HG03378 (cell line): Measurements from ENCODE around the gene SPATA6L.
"Not testable (repeated sequence)": the region's sequence is repeated elsewhere in the genome, so short reads cannot be mapped to it uniquely, and the experiment has no call there.

Source experiments
- ATAC-seq: cut with Tn5 transposase; IDR thresholded peaks from one replicate; pipeline ENCODE4 v1.9.1; 2021; ENCODE audit warnings: mild to moderate bottlenecking, moderate library complexity; ENCODE audit not compliant: unreplicated experiment

SPATA6L gene

DNA sequence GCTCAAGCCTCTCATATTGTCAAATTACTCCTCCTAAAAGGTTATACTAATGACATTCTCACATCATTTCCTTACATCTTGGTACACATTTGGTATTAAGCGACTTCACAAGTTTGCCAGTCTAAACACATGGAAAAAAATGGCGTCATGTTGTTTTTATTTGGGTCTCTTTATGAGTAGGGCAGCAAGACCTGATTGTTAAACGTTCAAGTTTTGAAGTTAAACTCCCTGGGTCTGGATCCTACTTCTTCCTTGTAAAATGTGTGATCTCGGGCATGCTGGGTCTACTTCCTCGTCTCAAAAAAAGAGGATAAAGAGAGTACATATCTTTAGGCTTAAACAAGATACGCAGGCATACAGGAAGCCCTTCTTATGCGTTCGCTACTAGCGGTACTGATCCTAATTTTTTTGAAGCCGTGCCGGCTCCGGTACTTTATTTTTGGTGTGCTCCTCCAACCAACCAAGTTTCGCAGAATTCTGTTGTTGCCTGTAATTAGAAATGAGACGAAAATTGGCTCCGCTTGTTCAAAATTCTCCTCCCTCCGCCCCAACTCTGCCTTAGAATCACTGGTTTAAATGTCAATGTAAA, 12.5 kb upstream of the SPATA6L start:
- ATAC-seq = peak; percentile 12

DNA sequence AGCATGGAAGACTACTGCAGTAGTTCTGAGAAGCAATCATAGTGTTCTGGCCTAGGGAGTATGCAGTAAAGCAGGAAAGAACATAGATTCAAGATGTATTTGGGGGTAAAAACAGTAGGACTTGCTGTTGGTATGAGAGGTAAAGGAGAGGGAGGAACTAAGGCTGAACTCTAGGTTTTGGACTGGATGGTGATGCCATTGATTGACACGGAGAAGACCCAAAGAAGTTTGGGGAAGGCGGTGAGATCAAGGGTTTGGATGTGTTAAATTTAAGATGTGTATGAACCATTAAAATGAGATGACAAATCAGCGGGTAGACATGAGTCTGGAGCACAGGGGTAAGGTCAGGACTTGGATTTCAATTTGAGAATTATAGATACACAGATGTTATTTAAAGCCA, 11.1 kb upstream of the SPATA6L start:
- ATAC-seq = no peak

- no peak for ATAC-seq
Measured at GRCh38 chr9:4674783-4675182, 8.5 kb upstream of the SPATA6L start.

GRCh38 chr9:4671737-4672136, 5.5 kb upstream of the SPATA6L start:
- ATAC-seq = no peak

DNA sequence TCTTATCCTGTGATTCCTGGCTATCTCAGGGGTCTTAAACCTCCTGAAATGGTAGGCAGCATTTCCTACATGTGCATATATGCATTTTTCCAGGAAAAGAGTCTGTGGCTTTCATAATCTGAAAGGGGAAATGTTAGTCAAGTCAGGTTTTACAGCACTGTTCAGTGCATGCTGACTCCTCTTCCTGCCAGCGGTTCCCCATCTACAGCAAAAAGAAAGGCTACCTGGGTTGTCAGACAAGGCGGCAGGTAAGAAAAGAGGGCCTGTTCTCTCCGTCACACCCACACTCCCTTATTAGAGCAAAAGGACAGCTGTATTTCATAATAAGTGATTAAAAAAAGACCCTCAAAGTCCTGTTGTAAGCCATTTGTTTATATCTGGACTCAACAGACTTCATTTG, 4.3 kb upstream of the SPATA6L start:
- ATAC-seq = no peak

DNA sequence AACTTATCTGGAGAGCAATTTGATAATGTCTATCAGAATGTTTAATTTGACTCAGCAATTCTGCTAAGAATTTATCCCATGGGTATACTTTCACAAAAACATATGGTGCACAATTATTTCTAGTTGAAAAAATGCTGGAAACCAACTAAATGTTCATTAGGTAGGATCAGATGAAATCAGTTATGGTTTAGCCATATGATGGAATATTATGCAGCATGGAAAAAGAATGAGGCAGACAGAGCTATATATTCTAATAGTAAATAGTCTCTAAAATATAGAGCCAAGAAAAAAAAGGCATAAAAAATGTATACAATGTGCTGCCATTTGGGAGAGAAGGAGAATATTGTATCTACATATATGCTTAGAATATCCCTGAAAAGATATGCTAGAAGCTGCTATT, 3.6 kb upstream of the SPATA6L start:
- ATAC-seq = no peak

DNA sequence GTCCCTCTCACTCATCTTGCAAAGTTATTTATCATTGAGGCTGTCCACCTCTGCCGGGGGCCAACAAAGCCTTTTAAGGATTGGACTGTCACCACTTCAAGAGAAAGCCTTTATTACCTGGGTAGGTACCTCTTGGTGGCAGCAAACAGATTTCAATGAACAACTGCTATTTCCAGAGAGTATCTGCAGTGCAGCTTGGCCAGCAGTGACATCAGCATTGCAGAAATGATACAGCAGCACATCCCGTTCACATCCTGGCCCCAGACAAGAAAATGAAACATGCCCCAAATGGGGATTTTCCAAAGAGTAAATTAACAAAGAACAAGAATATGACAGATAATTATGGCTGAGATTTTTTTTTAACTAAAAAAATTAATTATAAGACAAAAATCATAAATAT, 2.3 kb upstream of the SPATA6L start:
- no peak for ATAC-seq

DNA sequence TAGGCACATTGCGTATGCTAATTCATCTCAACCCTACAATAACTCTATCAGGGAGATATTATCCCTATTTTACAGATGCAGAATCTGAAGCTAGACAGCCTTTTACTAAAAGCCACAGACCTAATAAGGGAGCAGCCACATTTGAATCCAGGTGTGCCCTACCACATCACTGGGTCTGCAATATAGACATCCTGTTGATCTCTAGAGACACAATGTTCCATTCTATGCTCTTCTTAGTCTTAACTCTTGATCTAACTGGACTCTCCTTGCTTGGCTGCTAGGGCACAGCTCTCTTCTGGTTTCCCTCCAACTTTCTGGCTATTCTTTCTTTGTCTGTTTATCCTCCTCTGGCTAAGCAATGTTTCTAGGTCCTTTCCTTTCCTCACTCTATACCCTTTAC, 1.4 kb upstream of the SPATA6L start:
- ATAC-seq = no peak

DNA sequence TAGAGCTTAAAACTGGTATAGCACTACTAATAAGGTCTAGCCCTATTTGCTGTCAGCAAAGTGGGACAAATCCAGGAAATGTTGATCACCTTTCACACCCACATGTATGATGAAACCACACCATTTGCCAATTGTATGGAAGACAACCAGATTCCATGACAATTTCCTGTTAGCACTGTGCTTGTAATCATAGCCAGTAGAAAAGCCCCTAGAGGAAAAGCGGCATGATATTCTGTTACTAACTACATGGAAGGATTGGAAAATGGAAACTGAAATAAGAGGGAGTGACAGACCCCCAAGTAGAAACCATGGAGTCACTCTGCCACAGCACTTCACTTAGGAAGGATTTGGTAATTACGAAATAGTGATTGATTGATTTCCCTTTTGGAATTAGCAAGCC, 923 bp downstream of the SPATA6L start:
- no peak for ATAC-seq

DNA sequence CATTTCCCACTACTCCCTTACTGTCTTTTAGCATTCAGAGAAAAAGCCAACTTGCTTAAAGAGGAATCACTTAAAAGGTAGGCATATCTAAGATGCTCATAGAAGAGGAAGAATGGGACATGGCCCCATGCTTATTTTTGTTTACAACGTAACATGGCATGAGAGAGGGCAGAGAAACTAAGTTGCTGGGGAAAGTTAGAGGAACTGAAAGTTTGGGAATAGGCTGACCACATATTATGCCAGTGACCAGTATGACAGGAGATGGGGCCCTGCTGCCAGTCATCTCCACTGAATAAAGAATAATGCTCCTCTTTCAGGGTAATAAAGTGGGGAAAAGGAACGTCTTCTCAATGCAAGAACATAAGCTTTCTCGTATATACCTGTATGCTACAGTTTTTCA, 2.3 kb downstream of the SPATA6L start:
- ATAC-seq = no peak

- no peak for ATAC-seq
Measured at GRCh38 chr9:4662989-4663792, 3.1 kb downstream of the SPATA6L start.

- ATAC-seq = peak; percentile 83
Measured at GRCh38 chr9:4662108-4662988, 3.9 kb downstream of the SPATA6L start, which contains the start of gene PLPP6. PLPP6 (plus strand) TSS chr9:4662294; CDS start chr9:4662376, 82 bp downstream.

- no peak for ATAC-seq
Measured at GRCh38 chr9:4661611-4662010, 4.7 kb downstream of the SPATA6L start.

DNA sequence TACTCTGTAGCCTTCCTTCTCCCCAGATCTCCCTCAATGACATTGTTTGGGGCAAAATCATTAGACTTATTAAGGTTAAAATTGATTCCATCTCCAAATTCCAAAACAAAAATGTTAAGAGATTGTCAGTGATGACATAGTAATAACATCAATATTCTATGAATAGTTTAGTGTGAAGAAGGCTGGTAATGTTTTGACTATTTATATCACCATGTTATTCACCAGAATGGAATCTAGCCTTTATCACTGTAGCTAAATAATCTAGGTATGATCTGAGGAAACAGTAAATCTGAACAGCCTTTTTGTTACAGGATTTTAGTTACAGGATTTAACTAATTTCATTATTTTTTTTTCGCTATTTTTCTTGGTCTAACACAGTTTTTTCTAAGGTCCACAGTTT, 5.1 kb downstream of the SPATA6L start:
- ATAC-seq = no peak

DNA sequence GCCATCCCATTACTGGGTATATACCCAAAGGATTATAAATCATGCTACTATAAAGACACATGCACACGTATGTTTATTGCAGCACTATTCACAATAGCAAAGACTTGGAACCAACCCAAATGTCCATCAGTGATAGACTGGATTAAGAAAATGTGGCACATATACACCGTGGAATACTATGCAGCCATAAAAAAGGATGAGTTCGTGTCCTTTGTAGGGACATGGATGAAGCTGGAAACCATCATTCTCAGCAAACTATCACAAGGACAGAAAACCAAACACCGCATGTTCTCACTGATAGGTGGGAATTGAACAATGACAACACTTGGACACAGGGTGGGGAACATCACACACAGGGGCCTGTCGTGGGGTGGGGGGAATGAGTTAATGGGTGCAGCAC, 5.6 kb downstream of the SPATA6L start:
- not testable (repeated sequence) for ATAC-seq

DNA sequence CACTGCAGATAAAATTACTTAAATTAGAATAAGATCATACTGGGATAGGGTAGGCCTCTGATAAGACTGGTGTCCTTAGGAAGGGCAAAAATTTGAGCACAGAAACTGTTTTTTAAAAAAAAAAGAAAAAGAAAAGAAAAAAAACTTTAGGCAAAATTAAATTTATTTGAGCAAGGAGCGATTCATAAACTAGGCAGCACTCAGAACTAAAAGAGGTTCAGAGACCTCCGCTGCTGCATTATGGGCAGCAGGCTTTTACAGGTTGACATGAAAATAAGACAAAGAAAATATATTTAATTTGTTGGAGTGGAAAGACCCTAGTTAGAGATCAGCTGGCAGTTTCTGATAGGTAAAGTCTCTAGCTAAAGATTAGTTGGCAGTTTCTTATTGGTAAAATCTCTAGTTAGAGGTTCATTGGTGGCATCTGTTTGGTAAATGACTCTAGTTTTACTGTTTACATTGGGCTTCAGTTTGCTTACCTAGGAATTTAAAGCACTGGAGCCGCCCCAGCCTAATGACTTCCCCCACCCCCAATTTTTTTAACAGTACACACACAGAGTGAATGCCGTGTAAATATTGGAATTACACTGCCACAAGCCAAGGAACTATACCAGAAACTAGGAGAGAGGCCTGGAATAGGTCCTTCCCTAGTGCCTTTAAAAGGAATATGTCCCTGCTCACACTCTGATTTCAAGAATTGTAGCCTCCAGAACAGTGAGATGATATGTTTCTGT, 8.7 kb downstream of the SPATA6L start:
- no peak for ATAC-seq

- no peak for ATAC-seq
Measured at GRCh38 chr9:4656621-4657020, 9.7 kb downstream of the SPATA6L start.

DNA sequence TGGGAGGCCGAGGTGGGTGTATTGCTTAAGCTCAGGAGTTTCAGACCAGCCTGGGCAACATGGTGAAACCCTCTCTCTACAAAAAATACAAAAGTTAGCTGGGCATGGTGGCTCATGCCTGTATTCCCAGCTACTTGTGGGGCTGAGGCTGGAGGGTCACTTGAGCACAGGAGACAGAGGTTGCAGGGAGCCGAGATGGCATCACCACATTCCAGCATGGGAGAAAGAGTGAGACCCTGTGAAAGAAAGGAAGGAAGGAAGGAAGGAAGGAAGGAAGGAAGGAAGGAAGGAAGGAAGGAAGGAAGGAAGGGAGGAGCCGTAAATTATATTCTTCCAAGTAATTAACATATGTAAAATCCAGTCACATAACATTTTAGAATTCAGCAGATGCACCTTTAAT, 10.1 kb downstream of the SPATA6L start:
- not testable (repeated sequence) for ATAC-seq

GRCh38 chr9:4654538-4654937, 11.7 kb downstream of the SPATA6L start:
- ATAC-seq = no peak

GRCh38 chr9:4654084-4654483, 12.2 kb downstream of the SPATA6L start:
- no peak for ATAC-seq

GRCh38 chr9:4642351-4642750, 23.9 kb downstream of the SPATA6L start:
- no peak for ATAC-seq
